IPS DF 6.9 (cell line): ENCODE data around the gene MIX23.

Experiments
- DNase-seq: peaks from one replicate; pipeline ENCODE4 v3.0.0-alpha.2; 2013; ENCODE audit warnings: low read depth, low spot score
- H3K27ac ChIP-seq: one replicate; pipeline ENCODE4 v1.5.1; 2013; ENCODE audit warnings: low read length, control low read depth
- H3K27me3 ChIP-seq: 2 replicates; pipeline ENCODE4 v1.6.1; 2013; ENCODE audit warnings: mild to moderate bottlenecking, low read length; ENCODE audit not compliant: control insufficient read depth, insufficient read depth
- H3K36me3 ChIP-seq: 2 replicates; pipeline ENCODE4 v1.6.1; 2013; ENCODE audit warnings: low read length; ENCODE audit not compliant: control insufficient read depth, insufficient read depth
- H3K4me1 ChIP-seq: 2 replicates; pipeline ENCODE4 v1.6.1; 2013; ENCODE audit warnings: low read length; ENCODE audit not compliant: control insufficient read depth, insufficient read depth
- H3K4me3 ChIP-seq: 2 replicates; pipeline ENCODE4 v1.5.1; 2013; ENCODE audit warnings: mild to moderate bottlenecking, low read length
- H3K9me3 ChIP-seq: 2 replicates; pipeline ENCODE4 v1.6.1; 2013; ENCODE audit warnings: low read length, inconsistent platforms; ENCODE audit not compliant: control insufficient read depth, insufficient read depth
- WGBS: extraction: QIAGEN DNeasy Blood & Tissue Kit; methylation state at CpG from one replicate; pipeline ENCODE4 v1.1.7; 2013; ENCODE audit warnings: mixed read lengths, missing lambda C conversion rate; ENCODE audit not compliant: insufficient read length, insufficient coverage; 5-methylcytosine and 5-hydroxymethylcytosine counted together

Gene MIX23

GRCh38 chr3:122351612-122352011 is 31.4 kb downstream of the MIX23 start:
- DNase-seq = no peak
- Histone ChIP-seq H3K27ac (no peak overlapping the region), H3K27me3 (no peaks in the 10 kb centered on the region), H3K4me1 (no peaks in the 10 kb centered on the region), H3K36me3 (no peaks in the 10 kb centered on the region), H3K4me3 (no peak overlapping the region), H3K9me3 (no peaks in the 10 kb centered on the region)
- no CpG with 5 or more reads among the region's 4 CpGs for WGBS

DNA sequence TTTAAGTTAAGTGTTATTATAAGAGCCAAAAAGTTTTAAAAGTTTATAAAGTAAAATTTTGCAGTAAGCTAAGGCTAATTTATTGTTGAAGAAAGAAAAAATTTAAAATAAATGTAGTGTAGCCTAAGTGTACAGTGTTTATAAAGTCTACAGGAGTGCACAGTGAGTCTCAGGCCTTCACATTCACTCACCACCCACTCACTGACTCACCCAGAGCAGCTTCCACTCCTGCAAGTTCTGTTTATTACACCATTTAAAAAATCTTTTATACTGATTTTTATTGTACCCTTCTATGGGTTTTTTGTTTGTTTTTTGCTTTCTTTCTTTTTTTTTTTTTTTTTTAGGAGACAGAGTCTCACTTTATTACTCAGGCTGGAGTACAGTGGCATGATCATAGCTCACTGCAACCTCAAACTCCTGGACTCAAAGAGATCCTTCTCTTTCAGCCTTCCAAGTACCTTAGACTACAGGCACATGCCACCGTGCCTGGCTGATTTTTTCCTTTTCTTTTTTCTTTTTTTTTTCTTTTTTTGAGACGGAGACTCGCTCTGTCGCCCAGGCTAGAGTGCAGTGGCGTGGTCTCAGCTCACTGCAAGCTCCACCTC is 32.1 kb downstream of the MIX23 start:
- H3K27me3 ChIP-seq = no peaks in the 10 kb centered on the region
- no peaks in the 10 kb centered on the region for H3K36me3 ChIP-seq
- H3K4me1 ChIP-seq = no peaks in the 10 kb centered on the region
- H3K9me3 ChIP-seq = no peaks in the 10 kb centered on the region
- H3K4me3 ChIP-seq = no peak overlapping the region
- no peak overlapping the region for H3K27ac ChIP-seq
- no peak for DNase-seq
- WGBS = no CpG with 5 or more reads among the region's 5 CpGs

- no peak overlapping the region for H3K27ac ChIP-seq
- no CpG with 5 or more reads among the region's 1 CpG for WGBS
- no peak overlapping the region for H3K4me3 ChIP-seq
- H3K9me3 ChIP-seq = no peaks in the 10 kb centered on the region
- no peaks in the 10 kb centered on the region for H3K27me3 ChIP-seq
- no peak for DNase-seq
- H3K4me1 ChIP-seq = no peaks in the 10 kb centered on the region
- no peaks in the 10 kb centered on the region for H3K36me3 ChIP-seq
Measured at GRCh38 chr3:122349171-122349570, 33.9 kb downstream of the MIX23 start.

GRCh38 chr3:122343654-122344053 is 39.4 kb downstream of the MIX23 start:
- Histone ChIP-seq H3K27ac (no peak overlapping the region), H3K4me3 (no peak overlapping the region), H3K27me3 (no peaks in the 10 kb centered on the region), H3K9me3 (no peaks in the 10 kb centered on the region), H3K4me1 (no peaks in the 10 kb centered on the region), H3K36me3 (no peaks in the 10 kb centered on the region)
- no peak for DNase-seq
- WGBS = no CpG with 5 or more reads among the region's 2 CpGs

DNA sequence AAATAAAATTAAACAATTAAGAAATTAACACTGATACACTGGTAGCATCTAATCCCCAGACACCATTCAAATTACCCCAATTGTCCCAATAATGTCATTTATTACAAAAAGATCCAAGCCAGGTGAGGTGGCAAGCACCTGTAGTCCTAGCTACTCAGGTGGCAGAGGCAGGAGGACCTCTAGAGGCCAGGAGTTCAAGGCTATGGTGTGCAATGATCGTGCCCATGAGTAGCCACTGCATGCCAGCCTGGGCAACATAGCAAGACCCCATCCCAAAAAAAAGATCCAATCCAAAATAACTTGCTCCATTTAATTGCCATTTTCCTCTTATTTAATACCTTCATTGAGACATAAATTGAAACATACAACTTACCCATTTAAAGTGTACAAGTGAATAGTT is 40.2 kb downstream of the MIX23 start:
- no CpG with 5 or more reads among the region's 1 CpG for WGBS
- DNase-seq = no peak
- H3K4me1 ChIP-seq = no peaks in the 10 kb centered on the region
- no peak overlapping the region for H3K4me3 ChIP-seq
- no peaks in the 10 kb centered on the region for H3K36me3 ChIP-seq
- H3K27me3 ChIP-seq = no peaks in the 10 kb centered on the region
- H3K9me3 ChIP-seq = no peaks in the 10 kb centered on the region
- H3K27ac ChIP-seq = no peak overlapping the region

GRCh38 chr3:122332551-122332950 is 50.5 kb downstream of the MIX23 start:
- Histone ChIP-seq H3K4me3 (no peak overlapping the region), H3K27ac (no peak overlapping the region), H3K27me3 (no peaks in the 10 kb centered on the region), H3K9me3 (no peaks in the 10 kb centered on the region), H3K36me3 (no peaks in the 10 kb centered on the region), H3K4me1 (no peaks in the 10 kb centered on the region)
- DNase-seq = no peak
- no CpG with 5 or more reads among the region's 8 CpGs for WGBS

GRCh38 chr3:122331886-122332285 is 51.1 kb downstream of the MIX23 start:
- H3K9me3 ChIP-seq = no peaks in the 10 kb centered on the region
- H3K4me3 ChIP-seq = no peak overlapping the region
- H3K4me1 ChIP-seq = no peaks in the 10 kb centered on the region
- DNase-seq = no peak
- no CpG with 5 or more reads among the region's 4 CpGs for whole genome bisulfite sequencing
- no peaks in the 10 kb centered on the region for H3K36me3 ChIP-seq
- H3K27me3 ChIP-seq = no peaks in the 10 kb centered on the region
- no peak overlapping the region for H3K27ac ChIP-seq

- no CpG with 5 or more reads among the region's 3 CpGs for WGBS
- Histone ChIP-seq H3K4me1 (no peaks in the 10 kb centered on the region), H3K27me3 (no peaks in the 10 kb centered on the region), H3K9me3 (no peaks in the 10 kb centered on the region), H3K36me3 (no peaks in the 10 kb centered on the region), H3K27ac (no peak overlapping the region), H3K4me3 (no peak overlapping the region)
- DNase-seq = no peak
Measured at GRCh38 chr3:122325769-122326168, 57.3 kb downstream of the MIX23 start.

- DNase-seq = no peak
- WGBS = no CpG with 5 or more reads among the region's 6 CpGs
- no peaks in the 10 kb centered on the region for H3K36me3 ChIP-seq
- H3K4me1 ChIP-seq = no peaks in the 10 kb centered on the region
- no peaks in the 10 kb centered on the region for H3K9me3 ChIP-seq
- H3K27me3 ChIP-seq = no peaks in the 10 kb centered on the region
- H3K4me3 ChIP-seq = no peak within 1 kb of the TSS
- H3K27ac ChIP-seq = no peak within 1 kb of the TSS
Measured at GRCh38 chr3:122324871-122325323, 58.1 kb downstream of the MIX23 start, which contains the start of gene CSTA. CSTA (plus strand) TSS chr3:122325248; CDS start chr3:122325293, 45 bp downstream.

- WGBS = no CpG with 5 or more reads among the region's 5 CpGs
- H3K4me3 ChIP-seq = no peak overlapping the region
- no peaks in the 10 kb centered on the region for H3K4me1 ChIP-seq
- H3K36me3 ChIP-seq = no peaks in the 10 kb centered on the region
- H3K27me3 ChIP-seq = no peaks in the 10 kb centered on the region
- no peak for DNase-seq
- no peak overlapping the region for H3K27ac ChIP-seq
- H3K9me3 ChIP-seq = no peaks in the 10 kb centered on the region
Measured at GRCh38 chr3:122322095-122323075, 60.6 kb downstream of the MIX23 start.
